Measurements from ENCODE around the gene DEXI. TPM values are rescaled to one million over a fixed set of nuclear protein-coding genes. Genes with fewer than 3 reads are reported as not detected.
"Not testable (repeated sequence)": the region's sequence is repeated elsewhere in the genome, so short reads cannot be mapped to it uniquely, and the experiment has no call there.

Gene DEXI
- total and polyA plus RNA-seq, 7 donors, result 71.9 to 122 (median 95.1) TPM

DNA sequence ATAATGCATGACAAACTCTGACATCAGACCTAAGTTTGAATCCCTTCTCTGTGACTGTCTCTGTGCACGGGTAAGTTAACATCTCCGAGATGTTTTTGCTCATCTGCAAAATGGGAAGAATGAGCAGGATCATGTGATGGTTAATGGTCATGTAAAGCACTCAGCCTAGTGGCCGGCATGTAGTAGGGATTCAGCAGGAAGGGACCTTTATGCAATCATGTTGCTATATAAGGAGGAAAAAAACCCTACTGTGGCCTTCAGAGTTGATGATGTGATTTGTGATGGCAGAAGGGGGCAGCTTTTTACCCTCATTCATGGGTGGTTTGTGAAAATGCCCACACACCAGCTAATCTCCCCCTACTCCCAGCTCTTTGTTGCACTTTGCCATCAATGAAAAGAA lies 26.2 kb upstream of the DEXI start:
- Histone ChIP-seq H3K9me3 (no peaks in the 10 kb centered on the region), H3K27me3 (ENCODE audit: insufficient read depth in 3 of 3, low read length in 2 of 3) (no peaks in the 10 kb centered on the region), H3K27ac (no peak overlapping the region), H3K36me3 (ENCODE audit: insufficient read depth in 1 of 2, low read depth in 1 of 2) (peaks cover 0 to 36% of the 10 kb centered on the region in 2 donors), H3K4me3 (no peak overlapping the region), H3K4me1 (peaks cover 11% of the 10 kb centered on the region)
- DNase-seq (no peak), ATAC-seq (no peak)
- TF ChIP-seq, protein P1, sequence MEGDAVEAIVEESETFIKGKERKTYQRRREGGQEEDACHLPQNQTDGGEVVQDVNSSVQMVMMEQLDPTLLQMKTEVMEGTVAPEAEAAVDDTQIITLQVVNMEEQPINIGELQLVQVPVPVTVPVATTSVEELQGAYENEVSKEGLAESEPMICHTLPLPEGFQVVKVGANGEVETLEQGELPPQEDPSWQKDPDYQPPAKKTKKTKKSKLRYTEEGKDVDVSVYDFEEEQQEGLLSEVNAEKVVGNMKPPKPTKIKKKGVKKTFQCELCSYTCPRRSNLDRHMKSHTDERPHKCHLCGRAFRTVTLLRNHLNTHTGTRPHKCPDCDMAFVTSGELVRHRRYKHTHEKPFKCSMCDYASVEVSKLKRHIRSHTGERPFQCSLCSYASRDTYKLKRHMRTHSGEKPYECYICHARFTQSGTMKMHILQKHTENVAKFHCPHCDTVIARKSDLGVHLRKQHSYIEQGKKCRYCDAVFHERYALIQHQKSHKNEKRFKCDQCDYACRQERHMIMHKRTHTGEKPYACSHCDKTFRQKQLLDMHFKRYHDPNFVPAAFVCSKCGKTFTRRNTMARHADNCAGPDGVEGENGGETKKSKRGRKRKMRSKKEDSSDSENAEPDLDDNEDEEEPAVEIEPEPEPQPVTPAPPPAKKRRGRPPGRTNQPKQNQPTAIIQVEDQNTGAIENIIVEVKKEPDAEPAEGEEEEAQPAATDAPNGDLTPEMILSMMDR (IDR thresholded peaks at IDR 0.05), result no peak
- WGBS, 3 donors, result 91 to 97% (median 93%) methylated on average over 3 of the region's 3 CpGs
- intact Hi-C loops (cut with DNase I), result loop anchor here (10.0 kb wide), 2 partner anchors 386 to 746 kb away; no protein-coding TSS in a partner anchor

- ATAC-seq, result no peak
- H3K36me3 ChIP-seq (ENCODE audit: insufficient read depth in 1 of 2, low read depth in 1 of 2), result peaks cover 3 to 36% of the 10 kb centered on the region in 2 donors
- DNase-seq, result no peak
These were observed 25.7 kb upstream of the DEXI start for GRCh38 chr16:10967986-10968385.

DNA sequence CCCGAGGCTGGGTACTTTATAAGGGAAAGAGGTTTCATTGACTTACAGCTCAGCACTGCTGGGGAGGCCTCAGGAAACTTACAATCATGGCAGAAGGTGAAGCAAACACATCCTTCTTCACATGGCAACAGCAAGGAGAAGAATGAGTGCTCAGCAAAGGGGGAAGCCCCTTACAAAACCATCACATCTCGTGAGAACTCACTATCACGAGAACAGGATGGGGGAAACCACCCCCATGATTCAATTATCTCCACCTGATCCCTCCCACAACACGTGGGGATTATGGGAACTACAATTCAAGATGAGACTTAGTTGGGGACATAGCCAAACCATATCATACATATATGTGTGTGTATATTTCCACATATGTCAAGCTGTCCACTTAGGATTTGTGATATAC lies 24.3 kb upstream of the DEXI start:
- not testable (repeated sequence) for H3K27ac ChIP-seq; H3K4me3 ChIP-seq; DNase-seq; H3K9me3 ChIP-seq; ATAC-seq; H3K27me3 ChIP-seq (ENCODE audit: insufficient read depth in 3 of 3, low read length in 2 of 3)
- intact Hi-C loops (cut with DNase I), result loop anchor here (10.0 kb wide), 2 partner anchors 388 to 748 kb away; no protein-coding TSS in a partner anchor
- Histone ChIP-seq H3K36me3 (ENCODE audit: insufficient read depth in 1 of 2, low read depth in 1 of 2) (peaks cover 8 to 36% of the 10 kb centered on the region in 2 donors), H3K4me1 (peaks cover 12% of the 10 kb centered on the region)
- WGBS, 3 donors, result 67 to 71% (median 70%) methylated on average over 4 of the region's 4 CpGs

More at GRCh38 chr16:10967986-10968385, 25.7 kb upstream of the DEXI start:
- Histone ChIP-seq H3K4me1 (peaks cover 11% of the 10 kb centered on the region), H3K9me3 (no peaks in the 10 kb centered on the region), H3K27me3 (ENCODE audit: insufficient read depth in 3 of 3, low read length in 2 of 3) (no peaks in the 10 kb centered on the region), H3K4me3 (no peak overlapping the region), H3K27ac (no peak overlapping the region)
- TF ChIP-seq, protein P1 (IDR thresholded peaks at IDR 0.05), result no peak
- 58 to 77% (median 70%) methylated on average over 5 of the region's 5 CpGs for WGBS, 3 donors
- intact Hi-C loops (cut with DNase I), result loop anchor here (10.0 kb wide), 2 partner anchors 387 to 747 kb away; no protein-coding TSS in a partner anchor

- H3K9me3 ChIP-seq, result no peaks in the 10 kb centered on the region
- no peaks in the 10 kb centered on the region for H3K27me3 ChIP-seq (ENCODE audit: insufficient read depth in 3 of 3, low read length in 2 of 3)
- H3K4me1 ChIP-seq, result peaks cover 15% of the 10 kb centered on the region
- TF ChIP-seq, protein P1 (IDR thresholded peaks at IDR 0.05), result no peak
- WGBS, 3 donors, result 89 to 91% (median 91%) methylated on average over 5 of the region's 5 CpGs
- no peak overlapping the region for H3K4me3 ChIP-seq
- ATAC-seq, result no peak
- no peak overlapping the region for H3K27ac ChIP-seq
- no peak for DNase-seq
- peaks cover 8 to 36% of the 10 kb centered on the region in 2 donors for H3K36me3 ChIP-seq (ENCODE audit: insufficient read depth in 1 of 2, low read depth in 1 of 2)
- intact Hi-C loops (cut with DNase I), result loop anchor here (10.0 kb wide), 2 partner anchors 389 to 749 kb away; no protein-coding TSS in a partner anchor
These were observed 23.9 kb upstream of the DEXI start for GRCh38 chr16:10966129-10966528.

- DNase-seq (no peak), ATAC-seq (no peak)
- Histone ChIP-seq H3K27ac (no peak overlapping the region), H3K27me3 (ENCODE audit: insufficient read depth in 3 of 3, low read length in 2 of 3) (no peaks in the 10 kb centered on the region), H3K4me1 (peaks cover 21% of the 10 kb centered on the region), H3K4me3 (no peak overlapping the region), H3K36me3 (ENCODE audit: insufficient read depth in 1 of 2, low read depth in 1 of 2) (peaks cover 8 to 36% of the 10 kb centered on the region in 2 donors), H3K9me3 (no peaks in the 10 kb centered on the region)
- intact Hi-C loops (cut with DNase I), result loop anchor here (2.0 to 10.0 kb wide), 4 partner anchors 291 to 749 kb away; partner anchors contain the start of gene SOCS1 (in 1 of the 2)
- TF ChIP-seq, protein P1 (IDR thresholded peaks at IDR 0.05), result no peak
- WGBS, 3 donors, result 64 to 78% (median 67%) methylated on average over 6 of the region's 6 CpGs
These were observed 23.3 kb upstream of the DEXI start for GRCh38 chr16:10965440-10966061.

Measured in psoas muscle (tissue), 8 donors.